ENCODE measurements around the gene GREB1L.

DNA sequence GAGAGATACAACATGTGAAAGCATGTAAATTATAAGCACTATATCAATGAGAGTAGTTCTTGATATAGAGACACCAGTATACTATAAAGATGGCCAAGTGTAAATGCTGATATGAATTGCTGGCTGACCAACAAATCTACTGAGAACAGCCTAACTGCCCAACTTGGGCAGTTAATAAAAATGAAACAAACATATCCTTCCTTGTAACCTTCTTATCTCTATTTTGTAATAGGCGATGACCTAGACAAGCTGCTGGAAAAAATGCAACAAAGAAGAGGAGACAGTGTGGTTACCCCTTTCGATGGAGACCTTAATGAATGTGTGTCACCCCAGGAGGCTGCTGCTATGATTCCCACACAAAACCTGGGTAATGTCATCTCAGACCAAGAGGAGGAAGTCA, 209.8 kb downstream of the GREB1L start:
- TF ChIP-seq HMGN3 (IDR thresholded peaks at IDR 0.05; ENCODE audit: borderline replicate concordance, extremely low read depth, insufficient read length, low read depth, low read length) (no peak), CBX8 (IDR thresholded peaks at IDR 0.05; ENCODE audit: borderline replicate concordance, extremely low read depth, low read depth, low read length, poor library complexity, severe bottlenecking) (no peak), ATF3 (IDR thresholded peaks at IDR 0.05) (no peak), ATF3 (CRISPR knock-in tag; conservative IDR thresholded peaks at IDR 0.05) (no peak), PTTG1 (tag; IDR thresholded peaks at IDR 0.05; ENCODE audit: low read depth) (no peak), TCFL5 (CRISPR knock-in tag; conservative IDR thresholded peaks at IDR 0.05) (no peak), CBFB (CRISPR knock-in tag; IDR thresholded peaks at IDR 0.05) (no peak), SRF (CRISPR knock-in tag; IDR thresholded peaks at IDR 0.05) (no peak), FOXK2 (conservative IDR thresholded peaks at IDR 0.05 in 1 of 2, IDR thresholded peaks at IDR 0.05 in 1 of 2; ENCODE audit: low read depth in 2 of 2) (no peak), ELF4 (CRISPR knock-in tag; IDR thresholded peaks at IDR 0.05) (no peak), ZNF146 (CRISPR knock-in tag; IDR thresholded peaks at IDR 0.05; ENCODE audit: unreplicated experiment) (no peak), SNAPC5 (CRISPR knock-in tag; IDR thresholded peaks at IDR 0.05) (no peak)
- TF ChIP-seq, protein P1, sequence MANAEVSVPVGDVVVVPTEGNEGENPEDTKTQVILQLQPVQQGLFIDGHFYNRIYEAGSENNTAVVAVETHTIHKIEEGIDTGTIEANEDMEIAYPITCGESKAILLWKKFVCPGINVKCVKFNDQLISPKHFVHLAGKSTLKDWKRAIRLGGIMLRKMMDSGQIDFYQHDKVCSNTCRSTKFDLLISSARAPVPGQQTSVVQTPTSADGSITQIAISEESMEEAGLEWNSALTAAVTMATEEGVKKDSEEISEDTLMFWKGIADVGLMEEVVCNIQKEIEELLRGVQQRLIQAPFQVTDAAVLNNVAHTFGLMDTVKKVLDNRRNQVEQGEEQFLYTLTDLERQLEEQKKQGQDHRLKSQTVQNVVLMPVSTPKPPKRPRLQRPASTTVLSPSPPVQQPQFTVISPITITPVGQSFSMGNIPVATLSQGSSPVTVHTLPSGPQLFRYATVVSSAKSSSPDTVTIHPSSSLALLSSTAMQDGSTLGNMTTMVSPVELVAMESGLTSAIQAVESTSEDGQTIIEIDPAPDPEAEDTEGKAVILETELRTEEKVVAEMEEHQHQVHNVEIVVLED (CRISPR knock-in tag; IDR thresholded peaks at IDR 0.05): no peak
- TF ChIP-seq, protein P2, sequence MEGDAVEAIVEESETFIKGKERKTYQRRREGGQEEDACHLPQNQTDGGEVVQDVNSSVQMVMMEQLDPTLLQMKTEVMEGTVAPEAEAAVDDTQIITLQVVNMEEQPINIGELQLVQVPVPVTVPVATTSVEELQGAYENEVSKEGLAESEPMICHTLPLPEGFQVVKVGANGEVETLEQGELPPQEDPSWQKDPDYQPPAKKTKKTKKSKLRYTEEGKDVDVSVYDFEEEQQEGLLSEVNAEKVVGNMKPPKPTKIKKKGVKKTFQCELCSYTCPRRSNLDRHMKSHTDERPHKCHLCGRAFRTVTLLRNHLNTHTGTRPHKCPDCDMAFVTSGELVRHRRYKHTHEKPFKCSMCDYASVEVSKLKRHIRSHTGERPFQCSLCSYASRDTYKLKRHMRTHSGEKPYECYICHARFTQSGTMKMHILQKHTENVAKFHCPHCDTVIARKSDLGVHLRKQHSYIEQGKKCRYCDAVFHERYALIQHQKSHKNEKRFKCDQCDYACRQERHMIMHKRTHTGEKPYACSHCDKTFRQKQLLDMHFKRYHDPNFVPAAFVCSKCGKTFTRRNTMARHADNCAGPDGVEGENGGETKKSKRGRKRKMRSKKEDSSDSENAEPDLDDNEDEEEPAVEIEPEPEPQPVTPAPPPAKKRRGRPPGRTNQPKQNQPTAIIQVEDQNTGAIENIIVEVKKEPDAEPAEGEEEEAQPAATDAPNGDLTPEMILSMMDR (IDR thresholded peaks at IDR 0.05 in 2 of 3, conservative IDR thresholded peaks at IDR 0.05 in 1 of 3; ENCODE audit: insufficient read depth in 2 of 3, low read depth in 1 of 3, low read length in 3 of 3): no peak
